CD14-positive monocyte (primary cell): ENCODE data around the gene STPG2. TPM values are rescaled to one million over a fixed set of nuclear protein-coding genes. Genes with fewer than 3 reads are reported as not detected.

ENCODE experiments used
- DNase-seq, 3 donors: peaks; one replicate each; pipeline ENCODE4 v3.0.0-alpha.2; 2011 to 2022
- H2AFZ ChIP-seq: 2 replicates; pipeline ENCODE4 v1.6.0; 2012; ENCODE audit warnings: mild to moderate bottlenecking, low read depth, low read length, inconsistent platforms; ENCODE audit not compliant: insufficient read depth, poor library complexity, severe bottlenecking
- H3K27ac ChIP-seq, 2 donors: 1 replicate in 1 of 2; 2 replicates in 1 of 2; pipeline ENCODE4 v1.5.1; 2012 to 2013; ENCODE audit warnings: low read length in 2 of 2, control low read depth in 1 of 2, inconsistent platforms in 1 of 2, low read depth in 1 of 2, mild to moderate bottlenecking in 1 of 2
- H3K27me3 ChIP-seq, 2 donors: one replicate each; pipeline versions ENCODE4 v1.6.0 to v1.6.1; 2011 to 2013; ENCODE audit warnings: low read length in 2 of 2; ENCODE audit not compliant: control insufficient read depth in 2 of 2, insufficient read depth in 2 of 2
- H3K36me3 ChIP-seq, 2 donors: replicated peaks in 1 of 2; 1 replicate in 1 of 2; 2 replicates in 1 of 2; pipeline versions ENCODE4 v1.5.1 to v1.6.1; 2012 to 2013; ENCODE audit warnings: low read length in 2 of 2, control low read depth in 1 of 2, inconsistent platforms in 1 of 2, mild to moderate bottlenecking in 1 of 2; ENCODE audit not compliant: insufficient read depth in 2 of 2, control insufficient read depth in 1 of 2
- H3K4me1 ChIP-seq, 2 donors: 1 replicate in 1 of 2; 2 replicates in 1 of 2; pipeline versions ENCODE4 v1.5.1 to v1.6.1; 2012 to 2013; ENCODE audit warnings: low read length in 2 of 2, control low read depth in 1 of 2, inconsistent platforms in 1 of 2, mild to moderate bottlenecking in 1 of 2, moderate library complexity in 1 of 2; ENCODE audit not compliant: insufficient read depth in 2 of 2, control insufficient read depth in 1 of 2
- H3K4me2 ChIP-seq: replicated peaks from 2 replicates; pipeline ENCODE3; 2012; ENCODE audit warnings: low read length, moderate library complexity, mild to moderate bottlenecking; ENCODE audit not compliant: poor library complexity, severe bottlenecking; ENCODE audit errors: extremely low read depth
- H3K4me3 ChIP-seq, 3 experiments: fragments of 200-600 bp in 1 of 3; sonication (generic) in 1 of 3; replicated peaks in 1 of 3; 1 replicate in 2 of 3; 2 replicates in 1 of 3; pipeline ENCODE4 v1.5.1; 2011 to 2013; ENCODE audit warnings: low read length in 3 of 3, mild to moderate bottlenecking in 3 of 3, control low read depth in 2 of 3, low read depth in 2 of 3, inconsistent platforms in 1 of 3, moderate library complexity in 1 of 3
- H3K79me2 ChIP-seq: 2 replicates; pipeline ENCODE4 v1.6.0; 2012; ENCODE audit warnings: mild to moderate bottlenecking, control low read depth, inconsistent platforms, low read length, moderate library complexity; ENCODE audit not compliant: insufficient read depth
- H3K9ac ChIP-seq: 2 replicates; pipeline ENCODE4 v1.6.0; 2017; ENCODE audit warnings: low read length, mild to moderate bottlenecking; ENCODE audit not compliant: insufficient read depth, poor library complexity, severe bottlenecking
- H3K9me3 ChIP-seq, 2 donors: replicated peaks in 1 of 2; 1 replicate in 1 of 2; 2 replicates in 1 of 2; pipeline versions ENCODE4 v1.5.1 to v1.6.1; 2012 to 2013; ENCODE audit warnings: low read length in 2 of 2, control low read depth in 1 of 2; ENCODE audit not compliant: control insufficient read depth in 1 of 2, insufficient read depth in 1 of 2
- H4K20me1 ChIP-seq: 2 replicates; pipeline ENCODE4 v1.6.0; 2012; ENCODE audit warnings: mild to moderate bottlenecking, low read length, control low read depth, moderate library complexity; ENCODE audit not compliant: insufficient read depth
- H3K27ac Mint-ChIP-seq, 7 donors: one replicate each; pipeline ENCODE4 v1.8.0; 2020; ENCODE audit warnings: mild to moderate bottlenecking in 7 of 7, mixed read lengths in 7 of 7, moderate library complexity in 6 of 7, inconsistent platforms in 2 of 7
- H3K27me3 Mint-ChIP-seq, 3 donors: one replicate each; pipeline ENCODE4 v1.8.0; 2021 to 2022; ENCODE audit warnings: low read depth in 3 of 3, mild to moderate bottlenecking in 3 of 3, mixed read lengths in 3 of 3, moderate library complexity in 3 of 3, inconsistent platforms in 1 of 3
- H3K36me3 Mint-ChIP-seq, 2 donors: one replicate each; pipeline ENCODE4 v1.8.0; 2020; ENCODE audit warnings: mixed read lengths in 2 of 2, inconsistent platforms in 1 of 2, mild to moderate bottlenecking in 1 of 2
- H3K4me1 Mint-ChIP-seq: one replicate; pipeline ENCODE4 v1.8.0; 2020; ENCODE audit warnings: mild to moderate bottlenecking, mixed read lengths
- H3K4me3 Mint-ChIP-seq, 2 donors: one replicate each; pipeline ENCODE4 v1.8.0; 2020; ENCODE audit warnings: mild to moderate bottlenecking in 2 of 2, mixed read lengths in 2 of 2, moderate library complexity in 1 of 2
- H3K9me3 Mint-ChIP-seq, 7 donors: one replicate each; pipeline ENCODE4 v1.8.0; 2020 to 2022; ENCODE audit warnings: mixed read lengths in 7 of 7, mild to moderate bottlenecking in 6 of 7, moderate library complexity in 6 of 7, inconsistent platforms in 2 of 7
- CTCF ChIP-seq: fragments of 200-600 bp; IDR thresholded peaks from one replicate; pipeline ENCODE4 v1.8.0; 2022; ENCODE audit warnings: antibody characterized with exemption, mild to moderate bottlenecking
- WGBS: methylation state at CpG from one replicate; pipeline ENCODE4 v1.1.5; 2013; ENCODE audit warnings: missing lambda C conversion rate; ENCODE audit not compliant: insufficient coverage; 5-methylcytosine and 5-hydroxymethylcytosine counted together
- intact Hi-C, 2 donors: fragments of 100-400 bp; cut with micrococcal nuclease; formaldehyde crosslinking; loops; one replicate each; pipeline versions ENCODE4 v1.15.0 to v1.15.1; 2023
- polyA plus RNA-seq, 3 donors: library from polyadenylated mRNA; depleted of rRNA in 1 of 3; unstranded in 2 of 3; stranded (reverse) in 1 of 3; fragments of 300-500 nt in 2 of 3; fragments of >200 nt in 1 of 3; fragmentation: Illumina TruSeq in 2 of 3; gene quantifications; 1 replicate in 2 of 3; 2 replicates in 1 of 3; pipeline ENCODE4 v1.2.3, GENCODE V29; 2012 to 2021

Gene STPG2
- polyA plus RNA-seq, 3 donors: 0.04 TPM; not detected in 2

GRCh38 chr4:97646997-97647396 is 496.3 kb downstream of the STPG2 start:
- Mint-ChIP-seq H3K9me3 (peaks cover 0 to 4% (median 2%) of the 10 kb centered on the region in 7 donors), H3K36me3 (no peaks in the 10 kb centered on the region), H3K27ac (no peak overlapping the region), H3K4me3 (no peak overlapping the region), H3K27me3 (no peaks in the 10 kb centered on the region), H3K4me1 (no peaks in the 10 kb centered on the region)
- H3K36me3 ChIP-seq: no peaks in the 10 kb centered on the region
- H3K4me1 ChIP-seq: no peaks in the 10 kb centered on the region
- H4K20me1 ChIP-seq: no peaks in the 10 kb centered on the region
- H3K4me3 ChIP-seq: no peak overlapping the region
- H3K27ac ChIP-seq: no peak overlapping the region
- no peak overlapping the region for H2AFZ ChIP-seq
- no peaks in the 10 kb centered on the region for H3K79me2 ChIP-seq
- H3K9me3 ChIP-seq: peaks cover 5 to 18% of the 10 kb centered on the region in 2 donors
- DNase-seq: no peak
- H3K27me3 ChIP-seq: no peaks in the 10 kb centered on the region
- H3K4me2 ChIP-seq: no peak overlapping the region
- no peak for TF ChIP-seq CTCF
- intact Hi-C loops: no loop called here
- H3K9ac ChIP-seq: no peak overlapping the region

- TF ChIP-seq CTCF: no peak
- intact Hi-C loops: no loop called here
- no CpG with 5 or more reads among the region's 2 CpGs for WGBS
Observed at GRCh38 chr4:97645071-97645821, 498.0 kb downstream of the STPG2 start.

More at GRCh38 chr4:97645071-97645821, 498.0 kb downstream of the STPG2 start:
- H3K4me3 Mint-ChIP-seq: no peak overlapping the region
- Histone ChIP-seq H3K79me2 (no peaks in the 10 kb centered on the region), H3K9ac (no peak overlapping the region), H3K36me3 (no peaks in the 10 kb centered on the region), H3K4me1 (no peaks in the 10 kb centered on the region), H3K4me3 (no peak overlapping the region), H4K20me1 (no peaks in the 10 kb centered on the region), H3K9me3 (peaks cover 5 to 18% of the 10 kb centered on the region in 2 donors), H3K27ac (no peak overlapping the region), H3K4me2 (no peak overlapping the region), H3K27me3 (no peaks in the 10 kb centered on the region), H2AFZ (no peak overlapping the region)
- no peaks in the 10 kb centered on the region for H3K36me3 Mint-ChIP-seq
- no peaks in the 10 kb centered on the region for H3K27me3 Mint-ChIP-seq
- H3K27ac Mint-ChIP-seq: no peak overlapping the region
- no peak for DNase-seq
- H3K9me3 Mint-ChIP-seq: peaks cover 0 to 4% (median 2%) of the 10 kb centered on the region in 7 donors
- H3K4me1 Mint-ChIP-seq: no peaks in the 10 kb centered on the region
